ENCODE data around the gene RAB6B.

RAB6B gene

DNA sequence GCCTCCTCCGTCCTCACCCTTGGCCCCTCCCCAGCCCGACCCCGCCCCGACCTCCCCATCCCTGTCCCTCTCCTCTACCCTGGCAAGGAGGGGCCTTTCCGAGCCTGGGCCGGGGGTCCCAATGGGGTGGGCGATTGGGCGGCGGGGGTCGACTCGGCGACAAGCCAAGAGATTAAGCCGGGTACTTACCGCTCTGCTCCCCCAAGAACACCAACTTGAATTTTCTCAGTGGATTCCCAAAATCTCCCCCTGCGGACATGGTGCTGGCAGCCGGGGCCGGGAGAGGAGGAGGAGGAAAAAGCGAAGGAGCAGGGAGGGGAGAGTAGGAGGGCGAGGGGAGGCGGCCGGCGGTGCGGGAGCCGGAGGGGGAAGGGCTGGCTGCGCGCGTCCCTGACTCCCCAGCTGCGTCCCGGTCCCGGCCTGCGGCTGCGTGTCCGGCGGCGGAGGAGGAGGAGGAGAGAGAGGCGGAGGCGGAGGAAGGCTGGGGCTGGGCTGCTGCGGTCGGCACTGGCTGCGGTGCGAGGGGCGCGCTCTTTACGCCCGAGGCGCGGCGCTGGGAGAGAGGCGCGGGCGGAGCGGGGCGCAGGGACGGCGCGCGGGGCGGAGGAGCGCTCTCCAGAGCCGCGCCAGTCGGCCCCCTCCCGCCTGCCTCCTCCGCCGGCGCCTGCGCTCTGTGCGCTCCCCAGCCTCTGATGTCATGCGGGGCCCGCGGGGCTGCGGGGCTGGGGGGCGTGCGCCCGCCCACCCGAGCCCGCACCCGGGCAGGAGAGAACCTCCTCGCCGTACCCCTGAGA is at the start of gene RAB6B:
Gene RAB6B (minus strand): TSS at position 675 of the 794 bp plus-strand sequence. CDS start 416 bp downstream, at position 259.
- DNase-seq, result peak in 42 of 56 donors; percentile 22 to 84 (median 64)

DNA sequence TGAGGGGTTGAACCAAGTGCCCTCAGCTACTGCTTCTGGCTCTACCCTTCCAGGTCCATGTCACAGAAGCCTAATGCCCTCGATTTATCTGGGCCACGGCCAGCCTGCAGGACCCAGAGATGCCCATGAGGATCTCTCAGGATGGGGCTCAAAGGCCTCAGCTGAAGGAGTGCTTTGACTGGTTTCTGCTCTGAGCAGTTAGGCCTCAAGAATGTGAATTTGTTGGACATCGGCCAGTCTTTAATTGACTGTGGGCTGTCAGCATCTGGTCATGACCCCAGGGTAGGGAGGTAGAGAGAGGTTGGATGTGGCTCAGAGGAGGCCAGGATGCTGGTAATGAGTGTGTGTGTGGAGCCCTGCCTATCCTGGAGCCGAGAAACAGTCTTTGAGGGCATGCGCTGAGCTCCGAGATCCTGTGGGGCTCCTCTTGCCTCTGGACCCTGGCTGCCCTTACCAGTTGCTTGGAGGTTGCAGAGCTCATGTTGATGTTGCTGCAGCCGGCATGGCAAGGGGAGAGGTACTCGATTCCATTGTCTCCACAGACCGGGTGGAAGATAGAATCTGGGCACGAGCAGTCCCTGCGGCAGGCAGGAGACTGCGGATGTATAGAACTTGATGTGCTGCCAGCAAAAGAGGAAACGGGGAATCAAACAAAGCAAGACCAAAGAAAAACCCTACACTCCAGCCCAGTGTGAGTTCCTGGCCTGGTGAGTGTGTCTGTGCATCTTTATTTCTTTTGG is 49.1 kb upstream of the RAB6B start:
- peak in 1 of 56 donors; percentile 4 for DNase-seq

DNA sequence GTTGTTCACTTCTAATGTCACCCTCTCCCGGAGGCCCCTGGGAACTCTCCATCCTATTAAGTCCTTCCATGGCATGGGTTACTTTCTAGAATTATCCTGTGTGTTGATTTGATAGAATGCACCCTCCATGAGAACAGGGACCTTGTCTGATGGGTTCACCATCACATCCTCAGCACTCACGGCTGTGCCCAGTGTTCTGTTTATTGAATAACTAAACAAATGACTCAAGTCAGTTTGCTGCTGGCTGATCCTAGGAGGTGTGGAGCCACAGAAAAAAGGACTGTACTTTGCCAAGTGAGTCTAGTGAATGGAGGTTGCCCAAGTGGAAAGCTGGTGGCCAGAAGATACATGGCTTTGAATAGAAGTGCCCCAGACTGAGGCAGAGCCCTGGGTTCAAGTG is 48.5 kb upstream of the RAB6B start:
- DNase-seq, result no peak

DNA sequence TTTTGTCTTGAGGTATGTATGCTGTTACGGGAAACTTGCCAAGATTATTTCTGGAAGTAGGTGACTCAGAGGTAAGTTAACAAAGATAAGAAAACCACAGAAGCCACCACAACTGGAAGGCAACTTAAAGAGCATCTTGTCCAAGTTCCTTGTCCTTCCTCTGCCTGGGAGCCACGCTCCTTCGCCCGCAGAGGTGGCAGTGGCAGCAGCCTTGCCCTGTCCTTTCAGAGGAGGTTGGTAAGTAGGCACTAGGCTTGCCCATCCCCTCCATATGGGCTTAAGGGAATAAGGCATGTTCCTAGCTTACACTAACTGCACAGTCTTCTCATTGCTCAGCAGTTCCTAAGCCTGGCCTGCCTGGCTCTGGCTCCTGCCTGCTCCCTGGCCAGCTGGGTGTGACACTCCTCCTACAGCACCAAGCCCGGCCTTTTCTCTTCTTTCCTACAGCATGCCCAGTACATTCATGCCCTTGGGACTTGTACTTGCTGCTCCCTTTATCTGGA is 48.0 kb upstream of the RAB6B start:
- DNase-seq, result no peak

DNA sequence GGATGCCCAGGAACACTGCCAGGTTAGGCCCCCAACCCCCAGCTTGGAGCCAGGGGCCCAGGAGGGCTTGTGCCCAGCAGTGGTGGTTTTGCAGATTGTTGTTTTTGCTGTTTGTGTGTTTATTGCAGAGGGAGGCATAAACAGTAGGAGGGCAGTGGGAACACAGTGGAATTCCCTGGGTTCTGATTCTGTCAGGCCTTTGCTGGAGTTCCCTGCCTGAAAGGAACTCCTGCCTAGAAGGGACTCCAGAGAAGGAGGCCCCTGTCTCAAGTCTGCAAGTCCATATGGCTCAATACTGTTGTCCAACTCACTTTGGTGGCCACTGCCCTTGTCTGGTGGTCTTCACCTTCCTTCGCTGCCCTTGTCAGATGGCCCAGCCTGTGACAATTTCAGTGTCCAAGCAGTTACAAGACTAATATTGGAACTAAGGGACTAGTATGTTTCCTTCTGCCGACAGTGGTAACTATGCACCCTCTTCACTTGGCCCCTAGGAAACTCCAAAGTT is 47.4 kb upstream of the RAB6B start:
- no peak for DNase-seq

DNA sequence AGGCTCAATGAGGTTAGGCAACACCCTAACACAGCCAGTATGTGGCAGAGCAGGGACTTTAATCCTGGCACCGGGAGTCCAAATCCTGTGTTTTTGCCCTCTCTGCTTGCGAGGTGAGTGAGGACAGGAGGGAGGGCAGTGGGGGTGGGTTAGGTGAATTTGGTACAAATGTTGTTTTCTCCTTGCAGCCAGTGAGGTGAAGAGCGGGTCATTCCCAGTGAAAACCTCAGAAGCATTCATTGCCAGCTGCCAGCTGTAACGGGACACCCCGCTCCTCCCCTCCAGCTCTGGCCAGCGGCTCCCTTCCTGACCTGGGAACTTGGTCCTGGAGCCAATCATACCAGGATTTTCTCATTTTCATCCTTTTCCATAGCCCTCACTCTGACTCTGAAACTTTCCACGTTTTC is 45.7 kb upstream of the RAB6B start:
- DNase-seq, result no peak

DNA sequence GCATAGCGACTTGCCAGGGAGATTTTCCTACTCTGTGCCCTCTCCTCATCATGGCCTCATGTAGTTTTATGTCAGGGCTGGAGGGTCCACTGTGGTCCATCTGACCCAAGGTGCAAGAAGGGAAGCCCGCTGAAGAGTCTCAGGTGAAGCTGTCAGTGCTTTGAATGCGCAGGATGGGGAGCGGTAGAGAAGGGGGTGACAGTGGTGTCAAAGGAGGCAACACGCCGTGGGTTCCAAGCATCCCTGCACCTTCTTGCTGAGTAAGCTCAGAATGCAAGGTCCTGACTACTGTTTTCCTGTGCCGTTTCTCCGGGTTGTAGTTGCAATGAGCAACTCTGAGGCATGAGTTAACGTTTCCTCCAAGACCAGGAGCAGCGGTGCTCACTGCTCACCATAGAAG is 44.9 kb upstream of the RAB6B start:
- DNase-seq, result no peak

DNA sequence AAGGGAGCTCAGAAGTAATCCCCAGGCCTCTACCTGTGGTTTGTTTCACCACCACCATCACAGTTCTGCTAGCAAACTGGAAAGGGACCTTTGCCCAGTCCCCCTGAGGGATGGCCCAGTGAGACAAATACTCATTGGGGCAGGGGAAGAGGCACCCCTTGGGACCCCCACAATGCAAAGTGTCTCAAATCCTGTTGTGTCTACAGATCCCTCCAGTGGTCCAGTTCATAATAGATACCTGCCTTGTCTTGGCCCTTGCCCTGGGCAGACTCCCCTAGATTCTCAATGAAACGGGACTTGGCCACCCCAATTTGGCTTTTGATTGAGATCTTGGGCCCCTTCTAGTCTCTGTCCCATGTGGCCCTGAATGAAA is 43.8 kb upstream of the RAB6B start:
- DNase-seq, result no peak

DNA sequence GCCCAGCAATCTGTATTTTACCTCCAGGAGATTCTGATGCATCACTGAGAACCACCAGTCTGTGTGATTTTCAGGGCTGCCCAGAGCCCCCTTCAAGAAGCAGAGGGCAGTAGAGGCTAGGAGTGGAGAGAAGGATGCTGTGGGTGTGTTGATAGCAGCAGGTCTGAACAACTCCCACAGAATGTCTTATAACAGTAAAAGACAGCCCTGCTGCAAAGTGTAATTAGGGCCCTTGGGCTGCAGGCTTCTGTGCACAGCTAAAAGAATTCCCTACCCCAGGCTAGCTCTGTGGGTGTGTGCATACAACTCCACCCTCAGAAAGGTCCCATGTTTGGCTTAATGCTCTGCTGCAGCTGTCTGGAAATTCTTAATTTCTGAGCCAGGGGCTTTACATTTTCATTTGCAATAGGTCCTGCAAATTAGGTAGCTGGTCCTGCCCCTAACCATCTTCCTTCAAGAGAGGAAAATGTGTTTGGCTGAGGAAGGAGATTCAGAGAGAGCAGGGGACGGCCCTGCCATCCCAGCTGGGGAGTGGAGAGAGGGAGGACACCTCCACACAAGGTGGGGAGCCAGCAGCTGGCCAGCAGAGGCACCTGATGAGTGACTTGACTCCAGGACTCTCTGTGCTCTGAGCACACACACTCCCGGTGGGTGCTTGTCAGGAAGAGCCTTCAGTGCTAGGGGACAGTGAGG is 43.2 kb upstream of the RAB6B start:
- no peak for DNase-seq

DNA sequence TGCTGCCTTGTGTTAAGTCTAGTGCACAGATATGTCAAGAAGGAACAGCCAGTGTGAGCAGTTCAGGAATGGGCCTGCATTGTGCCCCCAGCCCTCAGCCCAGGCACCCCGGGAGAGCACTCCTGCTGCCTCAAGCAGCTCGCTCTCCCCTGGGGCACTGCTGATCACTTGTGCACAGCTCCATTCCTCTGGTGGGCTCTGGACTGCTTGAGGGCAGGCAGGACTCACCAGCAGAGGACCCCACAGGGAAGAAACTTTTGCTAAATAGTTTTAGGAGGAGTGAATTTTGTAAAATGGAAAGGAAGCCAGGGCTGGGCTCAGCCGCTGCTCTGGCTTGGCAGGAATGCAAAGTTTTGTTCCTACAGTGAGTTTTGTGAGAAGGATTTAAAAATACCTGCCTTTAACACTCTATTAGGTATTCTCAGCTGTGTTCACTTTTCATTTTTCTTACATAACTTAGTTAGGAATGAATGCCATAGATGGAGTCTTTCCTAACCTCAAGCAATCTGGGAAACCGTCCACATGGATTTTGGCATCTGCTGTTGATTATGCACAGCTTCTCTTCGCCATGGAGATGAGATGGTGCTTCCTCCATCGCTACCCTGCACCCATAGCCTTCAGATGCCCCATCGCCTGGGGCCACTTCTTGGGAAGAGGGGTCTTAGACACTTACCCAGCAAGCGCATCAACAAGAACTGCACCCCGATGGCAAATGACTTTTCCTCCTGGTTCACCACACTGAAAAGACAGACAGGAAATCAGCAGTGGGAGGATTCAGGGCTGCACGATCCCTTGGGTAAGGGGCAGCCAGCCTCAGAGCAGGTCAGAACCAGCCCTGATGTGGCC is 42.3 kb upstream of the RAB6B start:
- DNase-seq, result no peak

DNA sequence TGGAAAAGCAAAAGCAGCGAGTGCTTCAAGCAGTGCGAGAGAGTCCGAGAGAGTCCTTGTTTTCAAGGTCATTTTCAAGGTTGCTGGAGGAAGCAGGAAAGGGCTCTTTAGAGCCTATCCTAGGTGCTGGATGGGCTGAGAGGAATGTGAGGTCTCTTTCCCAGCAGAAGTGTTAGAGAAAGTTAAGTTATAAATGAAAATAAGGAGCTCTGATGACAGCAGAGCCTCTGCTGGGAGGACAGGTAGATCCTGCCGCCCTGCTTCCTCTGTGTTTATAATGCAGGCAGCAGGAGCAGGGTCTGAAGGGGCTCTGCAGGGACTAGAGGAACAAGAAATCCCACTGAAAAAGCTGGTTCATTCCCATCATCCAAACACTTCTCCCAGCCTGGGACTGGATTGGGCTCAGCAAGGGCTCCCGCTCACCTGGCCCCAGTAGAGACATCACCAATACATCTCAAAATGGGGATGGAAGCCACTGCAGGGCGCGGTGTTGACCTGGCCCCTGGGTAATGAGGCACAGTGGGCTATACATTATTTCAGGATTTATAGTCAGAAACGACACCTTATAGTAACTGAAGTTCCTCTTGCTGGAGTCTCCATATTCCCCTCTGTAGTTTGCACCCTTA is 41.5 kb upstream of the RAB6B start:
- no peak for DNase-seq

DNA sequence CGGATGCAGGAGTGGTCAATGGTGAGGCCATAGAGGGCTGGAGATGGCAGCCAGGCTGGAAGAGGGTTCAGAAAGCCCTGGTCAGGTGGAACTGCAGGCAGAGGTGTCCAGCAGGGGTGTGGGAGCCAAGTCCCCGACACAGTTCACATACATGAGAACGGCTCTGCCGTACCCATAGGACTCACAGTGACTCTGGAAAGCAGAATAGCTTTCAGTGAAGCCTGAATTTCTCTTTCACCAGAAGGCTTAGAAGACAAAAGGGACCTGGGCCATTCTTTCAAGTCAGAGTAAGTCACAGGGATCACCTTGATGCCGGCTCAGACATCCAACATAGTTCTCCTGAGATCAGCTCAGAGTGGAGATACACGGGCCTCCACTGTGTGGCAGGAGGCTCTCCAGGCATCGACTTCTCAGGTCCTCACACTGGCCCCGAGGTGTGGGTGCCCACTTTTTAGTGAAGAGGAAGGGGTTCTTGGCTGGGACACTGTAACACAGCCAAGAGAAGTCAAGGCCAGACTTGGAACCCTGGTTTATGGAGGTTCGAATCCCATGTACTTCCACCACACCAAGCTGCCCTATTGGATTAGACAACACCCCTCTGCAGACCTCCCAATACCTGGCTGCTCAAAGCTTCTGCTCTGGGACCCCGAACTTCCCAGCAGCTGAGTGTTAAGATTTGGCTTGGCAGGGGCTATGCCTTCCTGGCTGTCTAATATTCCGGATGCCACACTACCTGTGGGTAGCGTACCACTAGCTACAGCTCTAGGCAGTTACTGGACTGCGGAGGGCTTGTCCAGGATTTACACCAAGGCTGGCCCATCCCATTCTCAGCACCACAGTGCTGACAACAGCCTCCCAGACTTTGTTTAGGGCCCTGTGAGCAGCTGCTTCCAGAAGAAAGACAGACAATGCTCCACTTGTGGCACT is 40.4 kb upstream of the RAB6B start:
- no peak for DNase-seq

DNA sequence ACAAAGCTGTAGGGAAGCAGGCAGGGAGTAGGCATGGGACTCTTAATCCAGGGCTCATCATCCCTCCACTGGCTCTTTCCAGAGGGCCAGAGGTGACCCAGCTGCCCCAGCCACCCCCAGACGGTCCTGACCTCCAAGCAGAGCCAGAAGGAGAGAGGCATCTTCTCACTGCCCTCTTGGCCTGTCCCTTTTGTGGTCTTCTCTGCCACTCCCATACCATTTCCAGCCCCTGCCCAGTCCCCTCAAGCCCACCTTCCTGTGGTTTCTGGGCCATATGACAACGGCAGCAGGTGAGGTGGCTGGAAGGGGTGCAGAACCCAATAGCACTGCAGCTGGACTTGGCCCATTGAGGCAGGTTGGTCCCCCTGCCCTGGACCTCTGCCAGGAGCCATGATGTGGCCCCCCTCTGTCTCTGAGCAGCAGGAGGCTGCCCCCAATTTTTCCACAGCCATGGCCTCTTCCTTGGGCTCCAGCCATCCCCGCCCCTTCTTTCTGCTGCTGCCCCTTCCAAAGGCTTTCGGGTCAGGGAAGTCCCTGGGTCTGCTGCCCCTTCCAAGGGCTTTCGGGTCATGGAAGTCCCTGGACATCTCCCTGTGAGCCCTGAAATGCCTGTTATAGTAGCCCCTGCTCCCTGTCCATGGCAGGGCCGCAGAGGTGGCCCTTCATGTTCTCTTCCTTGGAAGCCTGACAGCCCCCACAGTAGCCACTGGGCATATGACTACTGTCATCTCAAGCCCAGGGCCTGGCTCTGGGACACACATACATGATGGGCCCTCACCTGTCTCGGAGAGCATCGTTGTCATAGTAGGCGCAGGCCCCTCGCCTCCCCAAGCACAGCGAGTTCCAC is 39.5 kb upstream of the RAB6B start:
- DNase-seq, result no peak

DNA sequence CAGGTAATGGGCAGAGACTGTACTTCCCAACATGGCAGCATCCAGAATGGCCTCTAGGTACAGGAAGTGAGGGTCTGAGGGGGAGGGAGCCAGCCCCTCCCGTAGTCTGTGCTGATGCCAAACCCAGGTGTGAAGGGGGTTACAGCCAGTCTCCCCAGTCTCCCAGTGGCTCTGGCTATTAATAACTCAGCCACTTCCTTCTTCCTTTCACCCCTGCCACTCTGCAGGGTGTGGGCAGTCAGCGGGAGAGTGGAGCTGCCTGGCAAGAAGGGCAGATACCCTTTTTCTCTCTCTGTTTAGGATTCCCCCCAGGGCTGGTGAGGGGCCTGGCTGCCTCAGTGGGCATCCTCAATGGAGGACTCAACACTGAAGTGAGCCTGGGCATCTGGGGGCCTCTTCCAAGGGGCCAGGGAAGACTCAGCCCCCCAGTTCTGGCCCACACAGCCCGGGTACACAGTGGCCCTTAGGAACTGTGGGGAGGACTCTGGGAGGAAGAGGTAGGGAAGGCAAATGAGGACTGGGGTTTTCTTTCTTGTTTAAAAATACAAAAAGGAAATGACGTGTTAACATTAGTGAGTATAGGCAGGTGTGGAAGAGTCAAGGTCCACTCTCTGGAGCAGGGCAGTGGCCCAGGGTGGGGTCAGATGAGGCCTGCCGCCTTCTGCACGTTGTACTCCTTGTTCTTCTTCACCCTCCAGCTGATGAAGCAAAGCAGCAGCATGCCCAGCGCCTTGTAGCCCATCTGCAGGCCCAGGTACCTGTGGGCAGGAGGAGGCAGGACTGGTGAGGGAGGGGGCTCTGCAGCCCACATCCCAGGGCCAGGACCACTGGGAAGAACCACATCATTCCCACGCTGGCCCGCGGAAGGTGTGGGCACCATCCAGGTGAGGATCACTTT is 38.6 kb upstream of the RAB6B start:
- no peak for DNase-seq

DNA sequence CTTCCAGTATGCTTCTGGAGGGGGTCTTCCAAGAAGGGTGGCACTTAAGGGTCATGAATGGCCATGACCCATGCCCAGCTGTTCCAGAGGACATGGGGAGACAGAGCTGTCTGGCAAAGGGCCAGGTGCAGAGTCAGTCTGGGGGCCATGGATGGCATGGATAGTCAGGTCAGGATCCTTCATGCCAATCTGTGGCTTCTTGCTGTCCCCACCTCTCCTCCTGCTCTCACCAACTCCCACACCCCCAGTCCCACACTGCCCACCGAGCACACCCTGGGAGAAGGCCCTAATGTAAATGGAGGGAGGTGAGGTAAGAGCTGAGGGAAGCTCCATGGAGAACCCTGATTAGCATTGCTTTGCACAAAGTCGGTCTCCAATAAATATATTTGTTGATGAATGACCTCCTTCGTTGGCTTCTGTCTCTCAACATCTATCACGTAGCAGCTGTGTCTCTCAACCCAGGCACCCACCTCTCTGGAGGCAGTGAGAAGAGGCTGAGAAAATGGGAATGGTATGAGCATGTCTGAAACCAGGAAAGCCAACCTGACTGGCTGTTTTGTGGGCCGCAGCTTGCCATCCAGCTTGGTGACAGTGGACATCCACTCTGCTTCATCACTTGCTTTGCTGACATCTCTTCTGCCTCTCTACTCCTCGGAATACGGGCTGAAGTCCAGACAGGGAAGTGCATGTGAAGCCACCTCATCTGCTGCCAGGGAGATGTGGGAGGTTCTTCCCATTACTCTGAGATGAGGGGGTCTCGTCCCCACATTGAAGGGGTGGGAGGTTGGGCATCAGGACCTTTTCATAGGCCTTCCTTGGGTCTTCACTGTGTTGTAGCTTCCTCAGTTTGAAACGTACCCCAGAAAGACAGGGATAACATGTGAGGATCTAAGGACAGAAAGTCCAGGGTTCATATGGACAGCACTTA is 37.7 kb upstream of the RAB6B start:
- no peak for DNase-seq

DNA sequence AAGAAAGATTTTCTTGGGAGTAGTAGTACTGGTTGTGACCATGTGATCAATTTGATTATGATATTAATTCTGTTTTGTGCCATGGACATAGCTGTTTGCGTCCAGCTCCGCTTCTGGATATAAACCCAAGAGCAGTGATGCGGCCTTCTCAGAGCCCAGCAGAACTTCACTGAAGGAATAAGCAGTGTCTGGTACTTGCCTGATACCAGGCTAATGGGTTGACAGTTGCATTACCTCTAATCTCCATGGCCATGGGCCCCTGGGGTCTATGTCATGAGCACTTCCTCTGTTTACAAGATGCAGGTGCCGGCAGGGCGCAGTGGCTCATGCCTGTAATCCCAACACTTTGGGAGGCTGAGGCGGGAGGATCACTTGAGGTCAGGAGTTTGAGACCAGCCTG is 36.3 kb upstream of the RAB6B start:
- DNase-seq, result no peak
